Activated naive CD4-positive, alpha-beta T cell treated with anti-CD3 and anti-CD28 coated beads for 36 hours (primary cell): ENCODE data around the gene TLR10. TPM values are rescaled to one million over a fixed set of nuclear protein-coding genes. Genes with fewer than 3 reads are reported as not detected.

Source experiments
- total RNA-seq, 2 experiments: library from RNA; stranded (reverse); gene quantifications; one replicate each; pipeline ENCODE4 v1.2.3, GENCODE V29; 2021

TLR10 gene
- total RNA-seq, 2 experiments from 2014 or later: 0.12 to 0.17 TPM

Other genes with a start within 250 kb of the TLR10 start
- 10 to 100 TPM; 15.2 to 15.8 TPM for gene KLF3, start 118.8 kb downstream of the TLR10 start, total RNA-seq
- gene TLR1, start 21.8 kb upstream of the TLR10 start, total RNA-seq: 1 to 10 TPM; 4.0 to 4.2 TPM
- 1 to 10 TPM; 3.6 TPM for gene TLR6, start 73.8 kb upstream of the TLR10 start, total RNA-seq
- gene FAM114A1, start 84.8 kb upstream of the TLR10 start, total RNA-seq: under 1 TPM; 0.24 to 0.81 TPM
- 10 to 100 TPM; 10.2 to 11.3 TPM for gene TMEM156, start 249.4 kb upstream of the TLR10 start, total RNA-seq